GM10847 (cell line): ENCODE data around the gene PRPF6.

Experiments
- POLR2A ChIP-seq: IDR thresholded peaks from 2 replicates; pipeline ENCODE4 v1.6.1; 2011; ENCODE audit not compliant: insufficient read length; ENCODE audit errors: extremely low read depth

PRPF6 gene

DNA sequence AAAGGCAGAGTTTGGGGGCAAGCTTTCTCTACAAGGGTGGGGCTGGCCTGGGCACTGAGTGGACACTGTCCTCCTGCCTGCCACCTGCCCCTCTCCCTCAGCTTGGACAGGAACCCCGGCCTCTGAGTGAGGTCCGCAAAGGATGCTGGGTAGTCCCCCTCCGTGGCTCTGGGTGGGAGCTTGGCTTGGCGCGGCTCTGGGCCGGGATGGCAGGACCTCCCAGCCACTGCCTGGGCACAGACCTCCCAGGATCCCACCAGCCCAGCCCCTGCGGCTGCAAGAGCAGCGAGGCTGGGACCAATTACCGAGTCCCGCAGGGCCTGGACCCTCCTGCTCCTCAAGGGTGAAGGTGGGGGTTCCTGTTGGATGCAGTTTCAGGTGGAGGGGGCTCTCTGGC lies 71.4 kb downstream of the PRPF6 start:
- no peak for TF ChIP-seq POLR2A

- TF ChIP-seq POLR2A, result no peak
Measured at GRCh38 chr20:64052987-64053840, 72.3 kb downstream of the PRPF6 start.

DNA sequence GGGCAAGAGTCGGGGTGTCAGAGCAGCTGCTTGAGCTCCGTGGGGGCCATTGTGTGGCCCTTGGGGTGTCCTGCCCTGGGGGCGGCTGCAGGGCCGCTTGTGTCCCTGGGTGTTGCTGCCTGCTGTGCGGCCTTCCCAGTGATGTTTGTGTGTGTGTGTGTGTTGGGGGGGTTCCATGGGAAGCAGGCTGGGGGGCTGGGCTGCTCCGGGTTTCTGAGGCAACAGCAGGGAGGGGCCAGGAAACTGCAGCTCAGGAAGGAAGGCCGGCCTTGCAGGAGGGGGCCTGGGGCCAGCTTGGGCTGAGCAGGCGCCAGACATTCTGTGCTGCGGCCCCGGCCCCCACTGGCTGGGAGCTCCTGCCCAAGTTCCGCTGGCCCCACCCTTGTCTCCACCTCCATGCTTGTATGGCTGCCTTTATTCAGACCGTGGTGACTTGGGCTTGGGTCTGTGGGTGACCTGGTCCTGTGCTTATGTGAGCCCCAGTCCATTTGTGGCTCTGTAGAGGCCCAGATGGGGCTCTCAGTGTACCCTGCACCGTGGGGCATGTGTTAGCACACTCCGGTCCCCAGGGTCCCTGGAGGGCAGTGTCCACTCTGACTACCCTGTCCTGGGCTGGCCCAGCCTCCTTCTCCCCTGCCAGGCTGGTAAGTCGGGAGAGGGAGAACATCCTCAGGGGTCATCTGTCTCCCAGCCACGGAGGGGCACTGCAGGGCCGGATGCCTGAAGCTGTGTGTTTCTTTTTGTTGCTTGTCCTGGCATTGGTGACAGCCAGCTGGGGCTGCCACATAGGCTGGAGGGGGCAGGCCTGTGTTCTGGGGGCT lies 73.1 kb downstream of the PRPF6 start:
- no peak for TF ChIP-seq POLR2A

- no peak for TF ChIP-seq POLR2A
Measured at GRCh38 chr20:64055396-64055892, 74.5 kb downstream of the PRPF6 start.

DNA sequence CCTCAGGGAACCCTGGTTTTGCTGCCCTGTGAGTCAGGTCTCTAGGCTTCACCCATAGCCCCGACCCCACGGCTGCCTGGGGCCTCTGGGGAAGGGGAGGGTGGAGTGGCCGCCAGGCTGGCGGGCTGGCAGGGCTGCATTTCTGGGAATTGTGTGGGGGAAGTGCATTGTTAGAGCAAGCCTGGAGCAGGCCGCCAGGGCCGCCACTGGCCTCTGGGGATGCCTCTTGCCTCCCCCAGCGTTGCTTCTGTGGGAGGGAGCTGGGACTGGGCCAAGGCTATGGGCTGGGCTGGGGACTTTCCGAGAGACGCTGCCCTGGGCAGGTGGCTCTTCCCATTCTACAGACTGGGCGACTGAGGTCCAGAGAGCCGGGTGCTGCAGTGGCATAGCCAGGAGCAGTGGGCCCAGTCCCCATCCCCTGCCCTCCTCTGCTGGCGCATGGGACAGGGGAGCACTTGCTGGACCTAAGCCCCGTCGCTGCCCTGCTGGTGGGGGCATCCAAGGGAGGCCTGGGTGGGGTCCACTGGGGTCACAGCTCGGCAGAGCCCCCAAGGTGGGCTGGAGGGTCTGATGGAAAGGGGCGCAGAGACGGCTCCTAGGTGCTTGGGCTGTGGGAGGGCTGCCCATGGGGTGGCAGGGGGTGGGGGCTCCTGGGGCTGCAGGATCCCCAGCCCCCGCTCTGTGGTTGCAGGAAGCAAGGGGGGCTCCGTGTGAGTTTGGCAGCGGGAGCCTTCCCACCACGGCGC lies 75.1 kb downstream of the PRPF6 start:
- TF ChIP-seq POLR2A, result no peak

DNA sequence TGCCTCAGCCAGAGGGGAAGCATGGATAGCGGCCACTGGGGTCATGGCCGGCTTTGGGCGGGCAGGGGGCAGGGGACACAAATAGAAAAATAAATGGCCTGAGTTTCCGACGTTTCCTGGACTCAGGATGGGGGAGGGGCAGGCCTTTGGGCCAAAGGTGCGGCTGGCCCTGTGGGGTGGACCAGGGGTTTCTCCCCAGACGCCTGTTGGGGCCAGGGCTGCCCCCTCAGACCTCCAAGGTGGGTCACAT lies 75.6 kb downstream of the PRPF6 start:
- TF ChIP-seq POLR2A, result no peak

GRCh38 chr20:64056889-64057627 lies 76.1 kb downstream of the PRPF6 start:
- TF ChIP-seq POLR2A, result no peak

DNA sequence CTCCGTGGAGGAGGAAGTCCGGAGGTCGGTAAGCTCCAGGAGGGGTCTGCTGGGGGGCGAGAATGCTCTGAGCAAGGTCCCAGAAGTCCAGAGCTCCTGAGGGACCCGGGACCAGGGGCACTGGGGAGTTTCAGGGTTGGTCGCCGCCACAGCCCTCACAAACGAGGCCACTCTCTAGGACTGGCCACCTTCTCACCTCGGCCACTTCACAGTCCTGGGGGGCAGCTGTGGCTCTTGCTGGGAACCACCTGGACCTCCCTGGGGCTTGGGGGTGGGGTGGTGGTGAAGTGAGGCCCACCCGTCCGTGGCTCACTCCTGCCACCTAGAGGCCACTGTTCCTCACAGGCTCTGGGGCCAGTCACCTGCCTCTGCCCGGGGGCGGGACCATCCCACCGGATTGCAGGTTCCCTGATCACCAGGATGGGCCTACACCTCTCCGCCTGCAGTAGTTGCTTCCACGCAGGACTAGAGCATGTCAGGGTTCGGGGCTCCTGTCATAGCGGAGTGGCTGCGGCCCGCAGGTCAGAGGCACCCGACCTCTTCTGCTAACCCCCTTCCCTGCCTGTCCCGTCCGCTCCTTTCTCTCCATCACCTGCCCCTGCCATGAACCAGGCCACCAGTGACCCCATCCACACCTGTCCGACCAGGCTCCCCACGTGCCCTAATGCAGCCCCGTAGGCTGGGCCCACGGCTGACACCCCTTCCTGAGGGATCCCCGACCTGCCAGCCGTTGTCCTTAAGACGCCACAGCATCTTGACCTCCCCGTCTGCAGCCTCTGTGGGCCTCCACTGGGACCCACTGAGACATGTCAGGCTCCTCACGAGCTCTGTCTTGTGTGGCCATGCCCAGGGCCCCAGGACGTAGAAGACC lies 76.9 kb downstream of the PRPF6 start:
- TF ChIP-seq POLR2A, result no peak

DNA sequence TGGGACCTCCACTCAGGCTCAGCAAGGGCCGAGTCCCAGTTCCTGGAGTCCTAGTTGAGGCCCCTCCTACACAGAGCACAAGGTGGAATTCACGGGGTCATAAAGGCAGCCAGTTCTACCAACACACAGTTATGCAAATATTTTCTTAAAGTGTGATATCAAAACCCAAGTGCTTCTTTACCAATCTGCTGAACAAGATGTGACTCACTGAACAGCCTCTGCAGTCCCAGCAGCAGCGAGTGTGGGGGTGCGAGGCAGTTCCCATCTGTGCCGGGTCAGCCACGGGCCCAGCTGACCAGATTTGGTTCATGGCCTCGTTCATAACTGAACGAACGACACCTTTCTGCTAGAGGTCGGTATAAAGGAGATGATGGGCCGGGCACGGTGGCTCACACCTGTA lies 77.6 kb downstream of the PRPF6 start:
- TF ChIP-seq POLR2A, result no peak

- TF ChIP-seq POLR2A, result no peak
Measured at GRCh38 chr20:64062276-64062595, 81.3 kb downstream of the PRPF6 start.

DNA sequence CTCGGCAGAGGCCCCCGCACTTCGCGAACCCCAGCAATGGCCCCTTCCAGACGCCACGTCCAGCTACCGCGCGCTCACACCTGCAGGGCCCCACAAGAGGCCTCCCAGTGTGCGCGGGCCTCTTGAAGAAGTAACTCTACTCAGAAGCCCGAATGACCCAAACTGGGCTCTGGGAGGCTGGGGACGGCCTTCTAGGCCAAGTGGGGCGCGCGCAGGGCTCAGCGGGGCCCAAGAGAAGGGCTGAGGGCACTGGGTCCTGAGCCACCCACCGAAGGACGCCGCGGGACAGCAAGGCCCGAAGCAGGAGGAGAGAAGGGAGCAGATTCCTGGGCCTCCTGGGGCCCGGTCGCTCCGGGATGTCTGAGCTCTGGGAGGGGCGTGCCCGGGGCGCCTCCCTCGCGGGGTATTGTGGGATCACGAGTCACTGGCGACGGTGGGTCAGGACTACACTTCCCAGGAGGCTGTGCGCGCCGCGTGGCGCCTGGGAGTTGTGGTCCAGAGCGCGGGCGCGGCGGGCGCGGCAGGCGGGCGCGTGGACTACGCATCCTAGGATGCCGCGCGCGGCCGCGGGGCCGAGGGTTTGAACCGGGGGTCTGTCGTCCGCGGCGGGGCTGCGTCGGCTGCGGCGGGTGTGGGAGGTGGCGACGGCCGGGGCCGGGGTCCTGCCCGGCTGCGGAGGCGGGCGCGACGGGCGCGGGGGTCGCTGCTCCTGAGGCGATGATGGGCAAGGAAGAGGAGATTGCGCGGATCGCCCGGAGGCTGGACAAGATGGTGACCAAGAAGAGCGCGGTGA lies 81.9 kb downstream of the PRPF6 start, which contains the start of gene TCEA2:
Gene TCEA2 (plus strand): TSS at position 603 of the 793 bp plus-strand sequence. CDS start 115 bp downstream, at position 718.
- TF ChIP-seq POLR2A, result peak; percentile 45

DNA sequence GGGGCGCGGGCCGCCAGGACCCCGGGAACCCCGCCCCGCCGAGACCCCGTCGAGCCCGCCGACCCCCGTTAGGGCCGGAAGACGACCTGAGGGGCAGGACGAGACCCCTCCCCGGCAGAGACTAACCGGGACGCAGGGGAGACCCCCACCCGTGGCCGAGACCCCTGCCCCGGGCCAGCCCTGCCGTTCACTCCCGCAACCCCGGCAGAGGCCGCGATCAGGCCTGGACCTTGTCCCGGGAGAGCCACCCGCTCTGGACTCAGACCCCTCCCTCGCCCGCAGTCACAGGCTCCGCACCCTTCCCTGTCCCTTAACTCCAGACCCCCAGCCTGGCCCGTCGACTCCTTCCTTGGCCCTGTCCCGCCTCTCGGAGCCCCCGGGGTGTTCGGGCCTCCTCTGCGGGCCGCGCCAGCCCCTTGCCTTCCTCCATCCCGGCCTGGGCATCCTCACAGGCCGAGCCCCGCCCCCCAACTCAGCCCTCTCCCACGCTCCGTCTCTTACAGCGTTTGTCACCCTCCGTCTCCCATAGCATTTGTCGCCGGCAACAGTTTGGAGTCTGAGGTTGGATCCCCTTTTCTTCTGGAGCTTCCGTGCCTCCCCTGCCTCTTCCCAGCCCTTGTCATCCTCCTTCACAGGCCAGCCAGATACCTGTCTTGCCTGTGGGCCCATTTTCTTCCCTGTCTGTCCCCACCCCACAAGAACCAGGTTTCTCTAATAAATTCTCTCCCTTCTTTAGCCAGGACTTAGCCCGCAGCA lies 82.6 kb downstream of the PRPF6 start:
- no peak for TF ChIP-seq POLR2A

GRCh38 chr20:64064145-64064698 lies 83.3 kb downstream of the PRPF6 start:
- no peak for TF ChIP-seq POLR2A
